Stimulated activated CD4-positive, alpha-beta T cell treated with anti-CD3 and anti-CD28 coated beads, Interleukin-2, amount 100 ng/mL, for 24 hours (primary cell): ENCODE data around the gene CFDP1.

Experiments
- DNase-seq, 2 donors: peaks; one replicate each; pipeline ENCODE4 v3.0.0-alpha.2; 2020

Gene CFDP1

DNA sequence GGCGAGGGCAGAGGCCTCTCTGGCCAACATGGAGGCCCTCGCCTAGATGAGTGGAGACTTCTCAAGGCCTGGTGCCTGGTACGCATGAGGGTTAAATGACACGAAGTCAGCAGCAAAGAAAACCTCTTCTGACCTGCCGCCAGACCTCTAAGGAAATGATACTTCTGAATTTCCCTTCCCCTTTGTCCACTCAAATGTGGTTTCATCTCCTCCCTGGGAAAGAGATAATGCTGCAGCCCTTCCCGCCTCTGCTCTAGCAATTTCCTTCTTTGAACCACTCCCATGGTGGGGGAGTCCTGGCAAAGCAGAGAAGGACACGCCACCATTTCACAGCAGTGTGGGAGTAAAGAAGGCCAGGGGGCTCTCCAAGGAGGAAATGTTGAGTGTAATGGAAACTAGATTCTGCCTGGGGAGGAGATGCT lies 116.2 kb downstream of the CFDP1 start:
- DNase-seq = no peak

DNA sequence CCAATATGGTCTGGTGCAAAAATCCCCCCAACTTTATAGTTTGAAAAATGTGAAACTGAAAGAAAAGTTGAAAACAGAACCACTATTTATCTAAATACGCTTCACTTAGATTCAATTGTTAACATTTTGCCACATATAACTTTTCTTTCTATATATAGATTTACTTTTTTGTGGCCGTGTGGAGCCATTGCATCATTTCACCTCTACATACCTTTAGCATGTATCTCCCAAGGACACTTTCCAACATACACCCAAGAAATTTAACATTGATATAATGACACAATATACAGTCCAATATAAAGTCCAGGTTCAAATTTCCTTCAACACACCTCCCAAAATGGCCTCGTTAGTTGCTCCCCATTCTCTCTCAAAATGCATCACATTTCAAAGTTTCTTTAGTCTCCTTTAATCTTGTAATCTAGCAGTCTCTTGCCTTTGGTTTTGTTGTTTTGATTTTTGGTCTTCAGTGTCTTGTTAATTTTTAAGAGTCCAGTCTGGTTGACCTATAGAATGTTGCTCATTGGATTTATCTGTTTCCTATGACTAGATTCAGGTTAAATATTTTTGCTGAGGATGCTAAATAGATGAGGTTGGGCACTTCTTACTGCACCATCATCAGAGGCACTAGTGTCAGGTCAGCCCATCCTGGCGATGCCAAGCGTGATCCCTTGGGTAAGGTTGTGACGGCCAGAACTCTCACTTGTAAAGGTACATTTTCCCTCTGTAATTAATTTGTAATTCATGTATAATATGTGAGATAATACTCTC lies 117.6 kb downstream of the CFDP1 start:
- no peak for DNase-seq

DNA sequence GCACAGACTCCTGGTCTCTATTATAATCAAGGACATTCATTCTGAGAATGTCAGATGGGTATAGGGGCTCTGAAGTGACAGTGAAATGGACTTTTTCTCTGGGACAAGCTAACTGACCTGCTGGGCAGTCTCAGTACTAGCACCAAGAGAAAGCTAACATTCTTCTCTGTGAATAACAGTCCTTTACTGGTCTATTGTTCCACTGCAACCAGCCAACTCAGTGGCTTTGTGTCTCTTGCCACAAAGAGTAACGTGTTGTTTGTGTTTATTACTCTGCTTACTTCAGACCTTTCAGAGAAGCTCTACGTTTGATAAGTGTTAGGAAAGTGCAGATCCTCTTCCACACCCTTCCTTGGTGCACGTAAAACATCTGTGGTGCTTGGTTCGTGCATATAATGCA lies 120.4 kb downstream of the CFDP1 start:
- DNase-seq = no peak

DNA sequence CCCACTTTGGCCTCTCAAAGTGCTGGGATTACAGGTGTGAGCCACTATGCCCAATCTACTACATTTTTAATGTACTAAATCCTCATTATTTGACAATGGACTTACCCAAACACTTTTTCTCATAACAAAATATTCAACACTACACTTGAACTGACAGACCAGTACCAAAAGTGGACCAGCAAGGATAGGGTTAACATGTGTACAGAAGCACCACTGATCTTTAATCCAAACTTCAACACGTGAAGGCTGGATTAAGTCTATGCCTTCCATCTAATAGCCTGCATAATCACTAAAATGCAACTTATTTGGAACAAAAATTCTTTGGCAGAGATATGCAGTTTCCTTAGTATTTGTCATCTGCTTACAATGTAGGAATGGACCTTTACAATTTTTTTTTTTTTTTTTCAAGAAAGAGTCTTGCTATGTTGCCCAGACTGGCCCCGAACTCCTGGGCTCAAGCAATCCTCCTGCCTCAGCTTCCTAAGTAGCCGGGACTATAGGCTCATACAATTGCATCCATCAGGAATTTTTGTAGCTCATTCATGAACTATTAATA lies 121.8 kb downstream of the CFDP1 start:
- no peak for DNase-seq

DNA sequence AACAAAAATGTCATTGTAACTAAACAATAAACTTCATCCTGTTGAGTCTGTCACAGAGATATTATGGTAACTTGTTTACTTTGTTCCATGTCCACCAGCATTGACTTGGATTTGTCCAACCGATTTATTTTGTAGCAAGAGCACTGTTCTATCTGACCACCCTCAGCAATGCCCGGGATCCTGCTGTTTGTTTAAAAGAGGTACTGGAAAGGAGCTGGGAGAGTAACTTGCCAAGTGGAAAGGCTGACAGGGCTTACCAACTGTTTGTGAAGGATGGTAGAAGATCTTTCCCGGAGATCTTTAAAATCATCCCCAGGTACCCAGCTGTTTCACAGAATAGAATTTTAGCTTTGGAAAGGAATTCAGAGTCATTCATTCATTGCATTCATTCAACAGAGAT lies 122.8 kb downstream of the CFDP1 start:
- no peak for DNase-seq

DNA sequence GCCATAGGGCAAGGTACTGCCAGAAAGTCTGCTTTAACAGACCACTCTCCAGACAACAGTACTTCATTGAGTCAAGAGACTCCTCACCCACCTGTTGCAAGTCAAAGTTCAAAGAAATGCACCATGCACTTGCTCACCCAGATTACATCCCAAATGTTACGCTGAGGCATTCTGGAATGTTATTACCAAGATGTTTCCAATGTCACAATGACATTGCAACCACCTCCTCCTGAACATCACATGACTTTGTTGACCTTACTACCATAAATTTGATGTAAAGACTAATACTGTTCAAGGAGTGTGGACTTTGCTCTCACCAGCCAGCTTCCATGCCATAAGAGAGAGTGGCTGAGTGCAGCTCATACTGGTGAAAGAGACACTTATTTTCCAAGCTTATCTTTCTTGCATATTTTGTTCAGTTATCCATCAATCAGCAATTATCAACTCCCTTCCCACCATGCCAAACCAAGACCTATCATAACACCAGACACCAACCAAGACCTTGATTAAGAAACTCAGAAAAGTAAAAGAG lies 123.3 kb downstream of the CFDP1 start:
- no peak for DNase-seq

DNA sequence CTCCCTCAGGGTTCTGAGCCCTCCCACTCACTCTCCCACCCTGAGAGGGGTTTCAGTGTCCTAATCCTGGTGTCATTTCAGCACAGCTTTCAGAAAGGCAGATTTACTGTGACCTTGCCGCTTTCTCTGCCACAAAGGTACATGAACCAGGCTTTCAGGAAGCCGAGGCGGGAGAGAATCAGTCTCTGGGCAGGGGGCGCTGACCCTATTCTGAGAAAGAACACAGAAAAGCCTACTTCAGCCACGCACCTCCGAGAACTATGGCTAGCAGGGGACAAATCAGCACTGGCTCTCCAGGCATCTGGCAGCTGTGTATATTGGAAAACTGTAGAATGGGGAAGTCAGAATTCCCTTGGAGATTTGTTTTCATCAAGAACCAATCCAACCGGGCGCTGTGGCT lies 124.1 kb downstream of the CFDP1 start:
- no peak for DNase-seq

DNA sequence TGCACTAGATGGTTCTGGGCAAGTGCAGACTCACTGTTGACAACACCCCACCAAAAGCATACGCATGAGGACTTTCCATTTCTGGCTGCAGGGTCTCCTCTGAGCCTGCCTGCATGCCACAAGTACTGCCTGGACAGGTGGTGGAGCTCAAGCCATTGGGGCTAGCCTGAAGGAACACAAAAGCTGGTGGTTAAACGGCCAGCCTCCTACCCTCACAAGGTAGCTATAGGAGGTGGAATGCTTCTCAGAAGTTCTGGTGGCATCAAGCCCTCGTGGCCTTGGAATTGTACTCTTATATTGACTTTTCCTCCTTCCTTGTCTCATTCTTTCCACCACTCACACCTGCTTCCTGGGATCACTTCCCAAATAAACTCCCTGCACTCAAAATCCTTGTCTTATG lies 125.3 kb downstream of the CFDP1 start:
- no peak for DNase-seq

DNA sequence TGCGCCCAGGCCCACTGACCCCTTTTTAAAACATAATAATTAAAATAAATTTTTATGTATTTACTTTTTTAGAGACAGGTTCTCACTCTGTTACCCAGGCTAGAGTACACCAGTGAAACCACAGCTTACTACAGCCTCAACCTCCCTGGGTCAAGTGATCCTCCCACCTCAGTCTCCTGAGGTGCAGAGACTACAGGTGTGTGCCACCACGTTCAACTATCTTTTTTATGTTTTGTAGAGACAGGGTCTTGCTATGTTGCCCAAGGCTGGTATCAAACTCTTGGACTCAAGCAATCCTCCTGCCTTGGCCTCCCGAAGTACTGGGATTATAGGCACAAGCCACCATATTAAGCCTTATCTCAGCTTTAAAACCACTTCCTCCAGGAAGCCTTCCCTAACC lies 125.8 kb downstream of the CFDP1 start:
- no peak for DNase-seq

DNA sequence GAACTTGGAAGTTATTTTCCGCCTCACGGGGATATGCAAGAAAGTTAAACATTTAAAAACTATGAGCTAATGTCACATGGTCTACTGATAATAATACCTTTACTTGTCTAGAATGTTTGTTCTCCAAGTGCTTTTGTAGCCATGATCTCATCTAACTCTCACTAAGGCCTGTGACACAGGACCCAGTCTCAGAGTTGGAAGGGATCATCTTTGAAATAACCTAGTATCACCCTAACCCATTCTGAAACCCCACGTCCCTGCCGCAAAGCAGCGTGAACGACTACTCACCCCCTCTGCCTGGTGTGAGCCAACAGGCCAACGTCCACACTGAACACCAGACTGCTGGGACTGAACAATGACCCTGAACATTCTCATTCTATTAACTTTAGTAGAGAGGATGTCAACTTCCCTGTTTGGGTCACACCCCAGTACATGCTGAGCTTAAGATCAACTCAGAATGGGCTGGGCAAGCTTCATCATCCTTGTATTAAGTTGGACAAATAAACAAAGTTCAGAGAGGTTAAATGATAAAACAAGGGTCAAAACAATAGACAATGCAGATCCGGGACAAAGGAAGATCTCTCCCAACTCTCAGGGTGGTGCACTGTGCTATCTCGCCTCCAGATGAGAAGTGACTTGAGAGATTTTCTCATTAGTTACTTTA lies 127.1 kb downstream of the CFDP1 start:
- DNase-seq = no peak

DNA sequence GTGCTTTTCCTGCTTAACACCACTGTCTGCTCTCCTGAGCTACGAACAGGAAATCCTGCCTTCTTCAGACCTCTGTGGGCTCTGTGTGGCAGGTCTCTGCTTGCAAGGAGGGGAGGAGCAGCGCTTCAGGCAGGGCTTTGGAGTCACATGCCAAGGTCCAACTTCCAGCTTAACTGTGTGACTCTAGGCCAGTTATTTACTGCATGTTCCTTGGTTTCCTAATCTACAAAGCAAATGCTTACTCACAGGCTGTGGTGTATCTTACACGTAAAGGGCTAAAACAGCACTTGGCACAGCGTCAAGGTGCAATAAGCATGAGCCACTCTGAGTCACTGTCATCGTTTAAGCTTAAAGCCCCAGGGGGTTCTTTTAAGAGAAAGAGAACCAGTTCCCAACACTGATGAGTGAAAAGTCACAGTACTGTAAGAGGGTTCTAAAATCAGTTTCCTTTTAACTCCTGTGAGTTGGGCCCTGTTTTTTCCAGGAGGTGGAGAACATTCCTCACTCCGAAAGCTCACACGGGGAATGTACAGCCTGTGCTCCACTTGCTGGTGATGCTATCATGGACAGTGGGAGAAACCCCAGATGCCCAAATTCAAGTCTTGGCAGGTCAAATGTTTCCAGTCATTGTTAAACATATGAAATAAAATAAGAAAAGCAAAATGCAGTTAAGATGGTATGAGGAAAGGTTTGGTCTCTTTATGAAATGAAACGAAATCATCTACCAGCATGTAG lies 127.8 kb downstream of the CFDP1 start:
- DNase-seq = peak; percentile 55 to 61

DNA sequence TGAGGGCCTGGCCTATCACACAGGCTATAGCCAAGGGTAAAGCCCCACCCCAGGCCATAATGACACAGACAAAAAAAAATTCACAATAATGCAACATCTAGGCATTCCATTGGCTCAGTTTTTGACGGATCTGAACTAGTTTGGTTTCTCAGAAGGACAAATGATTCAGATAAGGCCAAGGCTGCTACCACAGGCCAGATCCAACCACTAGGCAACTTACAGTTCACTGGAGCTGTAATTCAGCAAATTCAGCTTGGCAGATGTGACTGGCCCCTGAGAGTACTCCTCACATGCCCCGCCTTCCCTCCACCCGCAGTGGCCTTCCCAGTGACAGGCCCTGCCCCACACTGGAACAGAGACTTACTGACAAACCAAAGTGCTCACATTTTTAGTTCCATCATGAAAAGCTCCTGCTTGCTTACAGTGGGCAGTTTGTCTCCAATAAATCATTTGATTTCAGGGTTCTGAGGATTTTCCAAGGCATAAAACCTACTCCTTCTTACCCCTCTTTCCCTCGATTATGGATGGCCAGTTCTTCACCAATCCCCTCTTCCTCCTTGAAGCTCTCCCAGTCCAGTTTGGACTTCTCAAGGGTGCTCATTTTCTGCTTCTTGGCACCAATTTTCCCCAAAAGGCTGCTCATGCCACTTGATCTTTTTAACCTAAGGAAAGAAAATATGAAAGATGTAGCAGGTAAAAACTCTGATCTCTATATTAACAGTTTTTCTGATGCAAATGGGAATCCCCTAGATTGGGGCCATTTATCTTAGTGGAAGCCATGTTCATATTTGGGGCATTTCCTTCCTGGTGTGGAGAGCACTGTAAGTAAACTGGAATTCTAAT lies 128.6 kb downstream of the CFDP1 start:
- no peak for DNase-seq

DNA sequence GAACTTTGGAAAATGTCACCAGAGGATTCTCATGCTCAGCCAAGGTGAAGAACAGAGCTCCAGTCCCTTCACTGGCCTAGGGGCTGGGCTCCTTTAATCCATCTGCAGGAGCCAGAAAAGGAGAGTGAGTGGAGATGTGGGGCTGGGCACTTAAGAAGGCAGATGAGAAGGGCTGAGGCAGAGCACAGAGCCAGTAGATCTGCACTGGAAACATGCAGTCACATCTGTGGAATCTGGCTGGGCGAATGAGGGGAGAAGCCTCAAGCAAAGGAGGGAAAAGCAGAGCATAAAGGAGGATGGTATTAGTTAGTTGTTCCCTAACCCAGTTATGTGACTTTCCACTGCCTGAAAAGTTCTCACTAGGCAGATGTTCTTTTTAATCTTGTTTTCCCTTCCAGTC lies 131.5 kb downstream of the CFDP1 start:
- DNase-seq = no peak

DNA sequence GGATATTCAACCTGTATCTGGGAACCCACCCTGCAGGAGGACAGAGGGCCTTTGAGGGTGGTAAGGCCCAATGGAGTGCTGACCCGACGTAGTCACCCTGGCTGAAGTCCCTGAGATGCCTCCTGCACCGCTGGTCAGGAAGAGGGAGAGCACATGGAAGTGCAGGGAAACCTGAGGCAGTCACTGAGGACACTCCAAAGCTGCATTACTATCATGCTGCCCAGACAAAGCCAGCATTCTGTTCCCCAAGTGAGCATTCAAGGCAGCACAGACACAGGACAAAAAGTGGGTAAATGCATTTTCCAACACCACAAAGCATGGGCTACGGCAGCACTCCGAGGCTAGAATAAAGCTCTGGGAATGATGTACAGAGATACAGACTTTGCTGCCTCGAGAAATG lies 135.0 kb downstream of the CFDP1 start:
- no peak for DNase-seq

DNA sequence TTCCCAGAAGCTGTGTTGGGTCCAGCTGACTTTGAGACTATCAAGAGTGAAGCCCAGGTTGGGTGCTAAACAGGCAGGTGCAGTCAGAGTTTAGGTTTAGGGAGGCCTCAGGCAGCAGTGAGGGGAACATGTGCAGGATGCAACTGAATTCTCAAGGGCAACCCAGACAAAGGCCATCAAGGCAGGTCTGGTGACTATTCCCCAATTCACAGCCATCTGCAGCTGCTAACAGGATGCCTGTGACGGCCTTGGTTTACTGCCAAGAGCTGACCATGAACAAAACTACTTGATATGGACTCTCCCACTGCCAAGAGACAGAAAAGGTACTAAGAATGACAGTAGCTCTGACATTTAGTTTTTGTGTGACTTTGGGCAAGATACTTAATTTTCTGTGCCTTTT lies 136.7 kb downstream of the CFDP1 start:
- DNase-seq = no peak

DNA sequence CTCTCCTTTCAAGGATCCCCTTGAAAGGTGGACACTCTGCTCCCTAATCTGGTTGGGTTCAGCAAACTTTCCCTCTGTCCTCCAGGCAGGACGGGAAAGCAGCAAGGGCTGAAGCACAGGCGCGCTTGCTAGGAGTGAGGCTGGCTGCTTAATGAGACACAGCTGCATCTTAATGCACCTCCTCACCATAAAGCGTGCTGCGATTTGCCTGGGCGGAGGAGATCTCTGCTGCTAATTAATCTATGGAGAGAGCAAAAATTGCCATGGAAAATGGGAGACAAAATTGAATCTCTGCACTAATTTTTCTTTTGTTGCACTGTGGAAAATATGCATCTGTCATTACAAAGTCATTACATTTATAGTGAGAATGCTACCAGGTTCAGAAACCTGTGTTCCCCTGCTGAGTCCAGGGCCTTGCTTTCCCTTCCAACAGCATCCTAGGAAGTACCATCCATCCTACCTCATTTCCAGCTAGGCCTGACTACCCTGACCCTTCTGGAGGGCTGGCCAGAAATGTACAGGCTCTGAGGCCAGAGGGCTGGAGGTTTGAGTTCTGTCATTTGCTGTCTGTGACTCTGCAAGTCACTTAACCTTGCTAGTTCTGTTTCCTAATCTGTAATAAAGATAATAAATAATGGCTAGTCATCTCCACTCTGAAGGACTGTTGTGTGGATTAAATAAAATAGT lies 138.4 kb downstream of the CFDP1 start:
- DNase-seq = no peak

DNA sequence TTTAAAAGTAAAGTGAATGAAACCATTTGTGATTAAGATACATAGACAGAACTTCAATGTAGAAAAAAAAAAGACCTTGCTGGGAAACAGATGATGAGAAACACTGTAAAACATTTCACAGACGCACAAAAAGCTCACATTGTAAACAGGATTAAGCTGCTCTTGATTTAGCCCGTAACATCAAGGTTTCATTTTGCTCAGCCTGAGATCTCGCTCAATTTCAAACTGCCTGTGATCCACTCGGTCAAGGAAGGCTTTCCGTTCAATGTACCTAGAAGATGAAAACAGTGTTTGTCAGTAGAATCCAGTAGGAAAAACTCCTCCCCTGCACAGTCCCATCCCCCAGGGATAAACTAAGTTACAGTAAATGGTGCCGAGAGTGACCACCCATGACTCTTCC lies 139.5 kb downstream of the CFDP1 start:
- DNase-seq = no peak

DNA sequence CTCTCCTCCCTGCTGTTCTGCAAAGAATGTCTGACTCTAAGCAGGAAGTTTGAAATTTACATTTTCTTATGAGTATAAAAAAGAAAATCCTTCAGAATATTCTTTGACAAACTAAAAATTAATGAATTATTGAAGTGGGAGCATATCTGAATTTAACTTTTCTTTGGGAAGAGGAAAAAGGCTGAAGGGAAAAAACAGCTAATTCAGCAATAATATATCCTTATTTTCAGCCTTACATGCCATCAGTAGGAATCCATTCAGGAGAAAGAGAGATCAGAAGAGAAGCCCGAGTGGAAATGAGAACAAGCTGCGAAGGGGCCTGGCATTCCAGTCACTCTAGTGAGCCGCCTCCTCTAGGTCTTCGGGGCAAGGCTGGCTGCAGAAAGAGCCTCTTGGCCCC lies 140.1 kb downstream of the CFDP1 start:
- DNase-seq = no peak

DNA sequence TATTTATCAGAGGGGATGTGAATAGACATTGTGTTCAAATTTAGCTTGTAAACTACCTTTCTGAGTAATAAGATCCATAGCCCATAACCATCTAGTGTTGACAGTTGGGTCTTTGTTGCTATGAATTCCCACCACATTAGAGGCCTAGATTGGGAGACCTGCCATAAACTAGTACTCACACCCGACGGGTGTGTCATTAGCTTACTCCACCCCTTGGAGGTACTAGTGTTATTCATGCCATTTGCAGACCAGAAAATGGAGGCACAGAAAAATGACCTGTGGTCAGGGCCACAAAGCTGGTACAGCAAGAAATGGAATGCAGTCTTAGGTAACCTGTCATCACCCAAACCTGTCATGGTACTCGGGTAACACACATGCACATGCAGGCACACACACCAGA lies 140.6 kb downstream of the CFDP1 start:
- DNase-seq = no peak

DNA sequence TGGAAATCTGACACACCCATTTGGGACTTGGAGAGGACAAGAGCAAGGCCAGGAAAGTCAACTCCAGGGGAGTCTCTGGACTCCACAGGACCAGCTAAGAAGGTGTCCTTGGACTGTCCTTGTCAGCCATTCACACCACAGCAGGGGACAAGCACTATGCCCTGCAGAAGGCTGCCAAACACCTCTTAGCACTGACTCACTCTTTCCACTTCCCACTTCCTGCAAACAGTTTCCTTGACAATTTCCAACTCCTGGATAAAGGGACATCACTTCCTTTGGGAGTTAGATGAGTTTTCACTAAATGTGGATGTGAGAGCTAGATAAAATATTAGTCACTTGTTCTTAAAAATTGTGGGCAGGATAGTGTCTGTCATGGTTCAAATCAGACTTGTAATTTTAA lies 144.1 kb downstream of the CFDP1 start:
- DNase-seq = no peak

DNA sequence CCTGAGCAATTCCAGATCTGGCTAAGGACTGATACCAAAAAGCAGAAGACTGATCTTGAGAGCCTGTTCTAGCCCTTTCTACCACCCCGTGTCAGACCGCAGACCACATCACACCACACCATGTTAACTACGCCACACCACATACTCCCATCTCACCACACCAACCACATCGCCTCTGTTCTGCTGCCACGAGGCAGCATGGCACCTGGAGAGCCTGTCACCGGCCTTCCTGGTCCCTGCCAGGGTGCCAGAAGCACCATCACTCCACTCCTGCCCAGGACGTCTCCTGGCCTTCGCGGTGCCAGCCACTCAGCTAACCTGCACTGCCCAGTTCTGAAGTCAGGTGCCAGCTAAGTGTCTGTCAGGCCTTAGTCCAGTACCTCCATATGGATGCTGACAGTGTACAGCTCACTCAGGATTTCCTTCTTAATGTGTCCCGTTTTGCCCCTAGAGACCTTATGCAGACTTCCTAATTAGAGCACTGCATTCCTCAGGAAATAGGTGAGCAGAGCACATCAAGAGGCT lies 144.6 kb downstream of the CFDP1 start:
- DNase-seq = peak; percentile 57 to 70

DNA sequence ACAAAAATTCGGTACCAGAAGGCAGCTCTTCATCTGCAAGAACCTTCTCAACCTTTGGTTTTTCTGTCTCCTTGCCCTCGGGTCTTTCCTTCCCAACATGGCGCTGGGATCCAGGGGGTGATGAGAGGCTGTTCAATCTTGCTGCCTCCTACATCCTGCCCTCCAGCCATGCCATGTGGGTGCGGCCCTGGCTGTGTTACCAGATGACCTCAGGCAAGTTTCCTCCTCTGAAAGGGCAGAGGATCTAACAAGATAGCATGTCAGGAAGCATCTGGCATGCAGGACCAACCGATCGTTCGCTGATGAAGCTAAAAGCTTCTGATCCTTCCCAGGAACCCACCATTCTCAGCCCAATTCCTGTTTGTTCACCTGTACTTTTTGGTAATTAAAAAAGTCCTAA lies 145.1 kb downstream of the CFDP1 start:
- DNase-seq = no peak
